CD4-positive, alpha-beta T cell treated with Interleukin-1 beta for 1 hour (primary cell): Measurements from ENCODE around the gene ZDHHC8.

ENCODE experiments used
- DNase-seq, 2 donors: peaks; one replicate each; pipeline ENCODE4 v3.0.0-alpha.2; 2020 to 2022

ZDHHC8 gene

GRCh38 chr22:20167643-20168322, 36.2 kb downstream of the ZDHHC8 start:
- no peak for DNase-seq

- no peak for DNase-seq
Measured at GRCh38 chr22:20169253-20169822, 37.7 kb downstream of the ZDHHC8 start.

GRCh38 chr22:20170170-20170569, 38.6 kb downstream of the ZDHHC8 start:
- no peak for DNase-seq

- DNase-seq, result no peak
Measured at GRCh38 chr22:20171288-20172140, 39.9 kb downstream of the ZDHHC8 start.

GRCh38 chr22:20172141-20172613, 40.6 kb downstream of the ZDHHC8 start:
- DNase-seq, result no peak

GRCh38 chr22:20173246-20173645, 41.6 kb downstream of the ZDHHC8 start:
- no peak for DNase-seq

DNA sequence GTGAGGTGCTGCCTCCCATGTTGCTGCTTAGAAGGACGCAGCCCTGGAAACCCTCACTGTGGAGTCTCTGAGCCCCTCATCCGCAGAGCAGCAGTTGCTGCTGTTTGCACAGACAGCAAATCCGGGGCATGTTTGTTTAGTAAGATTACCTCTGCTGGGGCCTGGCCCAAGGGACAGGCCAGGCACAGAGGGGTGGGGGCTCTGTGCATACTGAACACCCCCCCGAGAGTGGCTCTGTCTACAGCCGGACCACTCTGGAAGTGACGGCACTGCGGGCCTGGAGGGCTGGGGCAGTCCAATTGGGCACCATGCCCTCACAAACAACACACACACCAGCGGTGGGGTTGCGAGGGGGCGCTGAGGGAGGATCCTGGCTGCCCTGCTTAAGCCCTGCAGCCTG, 42.2 kb downstream of the ZDHHC8 start:
- DNase-seq, result no peak

- DNase-seq, result no peak
Measured at GRCh38 chr22:20174785-20175596, 43.4 kb downstream of the ZDHHC8 start.

- no peak for DNase-seq
Measured at GRCh38 chr22:20175597-20175900, 43.9 kb downstream of the ZDHHC8 start.

- no peak for DNase-seq
Measured at GRCh38 chr22:20176421-20177085, 44.9 kb downstream of the ZDHHC8 start.

DNA sequence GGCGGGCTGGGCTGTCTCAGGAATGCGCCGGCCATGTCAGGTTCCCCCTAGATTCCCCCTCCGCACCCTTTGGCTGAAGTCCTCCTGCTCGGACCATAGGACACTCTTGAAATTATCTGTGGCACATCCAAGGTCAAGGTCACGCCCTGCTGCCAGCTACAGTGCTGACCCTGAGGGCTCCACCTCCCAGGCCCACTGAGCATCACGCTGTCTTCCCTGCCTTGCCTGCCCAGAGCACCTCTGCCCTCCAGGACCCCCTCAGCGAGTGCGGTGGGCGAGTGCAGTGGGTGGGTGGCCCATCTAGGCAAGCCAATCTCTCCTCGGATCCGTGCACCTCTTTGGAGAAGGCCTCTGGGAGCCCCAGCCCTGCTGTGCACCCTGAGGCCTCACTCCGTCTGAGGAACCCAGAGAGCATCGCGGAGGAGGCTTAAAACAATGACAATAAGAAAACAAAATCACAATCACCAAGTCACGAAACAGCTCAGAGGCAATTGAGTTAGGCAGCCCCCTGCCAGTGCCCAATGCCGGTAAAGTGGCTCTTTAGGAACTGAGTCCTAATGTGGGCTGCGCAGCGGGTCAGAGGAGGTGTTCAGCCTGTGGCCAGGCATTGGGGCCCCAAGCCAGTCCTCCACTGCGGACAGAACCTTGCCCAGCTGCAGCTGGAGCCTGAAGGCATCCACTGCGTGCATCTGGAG, 45.8 kb downstream of the ZDHHC8 start:
- DNase-seq, result no peak

DNA sequence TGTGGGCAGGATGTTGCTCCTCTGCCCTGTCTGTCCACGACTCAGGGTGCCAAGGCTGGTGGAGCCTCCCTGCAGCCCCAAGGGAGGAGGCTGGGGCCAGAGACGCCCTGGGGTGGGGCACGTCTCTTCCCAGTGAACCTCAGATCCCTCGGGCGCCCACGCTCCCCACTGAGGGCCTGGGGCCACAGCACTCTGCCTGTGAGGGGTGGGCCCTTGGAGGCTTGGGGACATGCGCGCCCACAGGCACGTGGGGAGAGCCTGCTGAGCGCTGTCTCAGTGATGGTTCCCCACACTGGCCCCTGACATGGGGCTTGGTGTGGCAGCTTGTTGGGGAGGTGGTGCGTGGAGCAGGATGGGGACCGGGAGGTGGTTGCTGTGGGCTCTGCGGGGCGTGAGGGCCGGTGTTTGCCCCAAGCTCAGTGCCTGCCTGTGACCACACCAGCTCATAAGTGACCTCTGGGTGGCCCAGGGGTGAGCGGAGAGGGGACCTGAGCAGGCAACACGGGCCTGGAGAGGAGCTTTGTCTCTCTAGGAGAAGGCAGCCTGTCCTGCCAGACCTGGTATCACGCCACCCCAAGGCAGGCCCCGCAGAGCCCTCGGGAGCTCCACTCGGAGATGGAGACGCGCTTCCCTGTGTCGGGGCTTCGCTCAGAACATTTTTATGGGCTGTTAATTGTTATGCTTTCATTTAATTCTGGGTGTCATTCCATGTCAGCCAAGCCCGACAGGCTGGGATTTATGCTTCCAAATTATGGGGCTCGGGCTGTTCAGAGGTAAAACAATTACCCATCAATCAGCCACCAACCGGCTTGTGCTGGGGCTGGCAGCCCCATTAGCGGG, 46.7 kb downstream of the ZDHHC8 start:
- DNase-seq, result no peak

DNA sequence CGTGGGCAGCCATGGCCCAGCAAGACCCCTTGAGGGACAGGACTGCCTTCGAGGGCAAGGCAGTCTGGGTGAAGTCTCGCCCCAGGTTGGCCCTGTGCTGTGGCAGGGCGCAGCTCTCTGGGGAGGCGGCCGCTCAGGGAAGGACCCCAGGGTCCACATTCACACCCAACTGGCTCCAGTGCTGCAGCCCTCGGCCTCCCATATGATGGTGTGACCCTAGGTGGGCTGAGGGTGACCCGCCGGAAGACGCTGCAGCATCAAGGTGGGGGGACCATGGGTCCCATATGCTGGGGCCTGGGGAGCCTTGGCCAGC, 47.3 kb downstream of the ZDHHC8 start:
- DNase-seq, result no peak

GRCh38 chr22:20179455-20180244, 48.0 kb downstream of the ZDHHC8 start:
- DNase-seq, result no peak

- no peak for DNase-seq
Measured at GRCh38 chr22:20180245-20180630, 48.6 kb downstream of the ZDHHC8 start.

- no peak for DNase-seq
Measured at GRCh38 chr22:20180640-20181039, 49.0 kb downstream of the ZDHHC8 start.

GRCh38 chr22:20181194-20181883, 49.7 kb downstream of the ZDHHC8 start:
- DNase-seq, result no peak

- DNase-seq, result no peak
Measured at GRCh38 chr22:20181884-20182236, 50.3 kb downstream of the ZDHHC8 start.

- DNase-seq, result no peak
Measured at GRCh38 chr22:20182365-20182764, 50.8 kb downstream of the ZDHHC8 start.

DNA sequence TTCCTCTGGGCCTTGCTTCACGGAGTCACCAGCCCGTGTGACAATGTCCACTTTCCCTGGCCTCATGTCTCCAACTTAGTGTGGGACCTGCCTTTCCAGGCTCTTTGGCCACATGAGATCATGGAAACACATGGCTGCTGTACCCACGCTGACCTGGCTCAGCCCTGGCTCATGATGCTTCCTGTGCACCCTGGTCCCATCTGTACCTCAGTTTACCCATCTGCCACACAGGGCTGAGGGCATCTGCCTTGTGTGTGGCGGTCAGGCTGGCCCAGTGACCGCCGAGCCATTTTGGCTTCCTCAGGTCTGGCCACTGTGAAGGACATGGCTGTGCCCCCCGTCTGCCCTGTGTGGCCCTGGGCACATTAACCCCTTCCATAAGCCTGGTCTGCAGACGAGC, 51.5 kb downstream of the ZDHHC8 start:
- no peak for DNase-seq
